AG04450 (cell line): ENCODE results near the gene CCM2. TPM values are rescaled to one million over a fixed set of nuclear protein-coding genes. Genes with fewer than 3 reads are reported as not detected.

ENCODE experiments used
- CTCF ChIA-PET: fragments of 300-600, 350-600 bp; formaldehyde crosslinking; extraction: SDS; loops from one replicate; lab custom pipeline; 2022; ENCODE audit warnings: antibody characterized with exemption, inconsistent platforms; lab: Charles Lee
- POLR2A ChIA-PET: fragments of 350-600 bp; formaldehyde crosslinking; extraction: SDS; loops from one replicate; lab custom pipeline; 2021; ENCODE audit warnings: antibody characterized with exemption, inconsistent platforms; lab: Yijun Ruan, JAX
- DNase-seq: peaks from one replicate; pipeline ENCODE4 v3.0.0-alpha.2; 2011; ENCODE audit warnings: low read depth, low spot score
- H3K27ac ChIP-seq: one replicate; pipeline ENCODE4 v1.5.1; 2012; ENCODE audit warnings: low read depth, low read length, control low read depth
- H3K27me3 ChIP-seq: one replicate; pipeline ENCODE4 v1.6.0; 2012; ENCODE audit warnings: low read length; ENCODE audit not compliant: control insufficient read depth, insufficient read depth
- H3K4me3 ChIP-seq: 2 replicates; pipeline ENCODE4 v1.5.1; 2011; ENCODE audit warnings: mild to moderate bottlenecking, low read depth, low read length, control low read depth
- H3K9me3 ChIP-seq: 2 replicates; pipeline ENCODE4 v1.5.1; 2012; ENCODE audit warnings: low read length; ENCODE audit not compliant: control insufficient read depth, insufficient read depth
- polyA plus RNA-seq: library from polyadenylated mRNA; depleted of rRNA; stranded (reverse); fragments of >200 nt; gene quantifications from 2 replicates; pipeline ENCODE4 v1.2.3, GENCODE V29; 2011
- TF ChIP-seq, protein P1 (sequence below): IDR thresholded peaks from 2 replicates; pipeline ENCODE4 v1.5.1; 2011; ENCODE audit warnings: low read depth, low read length, control low read depth, inconsistent platforms

The CCM2 gene
- polyA plus RNA-seq, 1 experiment: 24.7 TPM

- no peak overlapping the region for H3K27ac ChIP-seq
- TF ChIP-seq, protein P1, sequence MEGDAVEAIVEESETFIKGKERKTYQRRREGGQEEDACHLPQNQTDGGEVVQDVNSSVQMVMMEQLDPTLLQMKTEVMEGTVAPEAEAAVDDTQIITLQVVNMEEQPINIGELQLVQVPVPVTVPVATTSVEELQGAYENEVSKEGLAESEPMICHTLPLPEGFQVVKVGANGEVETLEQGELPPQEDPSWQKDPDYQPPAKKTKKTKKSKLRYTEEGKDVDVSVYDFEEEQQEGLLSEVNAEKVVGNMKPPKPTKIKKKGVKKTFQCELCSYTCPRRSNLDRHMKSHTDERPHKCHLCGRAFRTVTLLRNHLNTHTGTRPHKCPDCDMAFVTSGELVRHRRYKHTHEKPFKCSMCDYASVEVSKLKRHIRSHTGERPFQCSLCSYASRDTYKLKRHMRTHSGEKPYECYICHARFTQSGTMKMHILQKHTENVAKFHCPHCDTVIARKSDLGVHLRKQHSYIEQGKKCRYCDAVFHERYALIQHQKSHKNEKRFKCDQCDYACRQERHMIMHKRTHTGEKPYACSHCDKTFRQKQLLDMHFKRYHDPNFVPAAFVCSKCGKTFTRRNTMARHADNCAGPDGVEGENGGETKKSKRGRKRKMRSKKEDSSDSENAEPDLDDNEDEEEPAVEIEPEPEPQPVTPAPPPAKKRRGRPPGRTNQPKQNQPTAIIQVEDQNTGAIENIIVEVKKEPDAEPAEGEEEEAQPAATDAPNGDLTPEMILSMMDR: no peak
- peaks cover 3% of the 10 kb centered on the region for H3K27me3 ChIP-seq
- CTCF ChIA-PET: no interaction called here
- DNase-seq: no peak
- H3K4me3 ChIP-seq: no peak overlapping the region
- no peaks in the 10 kb centered on the region; the same call in 1 of the 2 replicates for H3K9me3 ChIP-seq
- POLR2A ChIA-PET: no interaction called here
These were observed 22.1 kb upstream of the CCM2 start for GRCh38 chr7:44977959-44978335.

DNA sequence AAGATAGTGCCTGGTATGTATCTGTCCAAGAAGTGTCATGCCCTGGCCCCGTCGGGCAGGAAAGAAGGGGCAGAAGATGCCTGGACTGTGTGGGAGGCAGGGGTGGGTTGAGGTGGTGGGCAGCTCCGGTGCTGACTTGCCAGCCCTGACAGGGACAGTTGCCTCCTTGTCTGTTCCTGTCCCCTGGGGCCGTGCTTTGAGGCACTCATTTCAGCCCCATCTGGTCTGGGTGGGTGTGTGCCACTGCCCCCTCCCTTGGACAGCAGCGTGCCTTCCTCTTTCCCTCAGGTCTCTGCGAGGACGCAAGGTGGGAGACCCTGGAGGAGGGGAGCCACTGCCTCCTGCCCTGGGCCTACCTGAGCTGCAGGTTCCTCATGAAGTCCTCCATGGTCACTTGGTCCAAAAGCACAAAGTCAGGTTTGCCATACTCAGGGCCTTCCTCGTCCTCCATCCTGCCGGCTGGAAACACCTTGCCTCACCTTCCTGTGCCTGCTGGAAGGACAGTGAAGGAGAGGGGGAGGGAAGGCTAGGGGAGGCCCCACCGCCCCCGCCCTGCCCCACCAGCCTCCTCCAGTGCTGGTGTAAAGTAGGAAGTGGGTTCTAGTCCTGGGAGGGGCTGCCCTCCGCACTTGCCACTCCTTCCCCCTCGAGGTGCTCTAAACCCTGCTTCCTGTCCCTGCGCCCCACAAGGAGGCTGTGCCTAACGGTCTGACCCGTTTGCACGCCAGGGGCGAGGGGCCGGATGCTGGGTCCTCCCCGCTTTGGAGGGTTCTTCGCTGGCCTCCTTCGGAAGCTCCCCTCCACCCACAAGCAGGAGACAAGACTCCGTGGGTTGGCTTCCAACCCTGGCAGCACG, 21.3 kb upstream of the CCM2 start, which contains the start of gene MYO1G:
TSS of gene MYO1G (minus strand) at position 505 of the 856 bp plus-strand sequence. CDS start at position 451, 54 bp downstream.
- TF ChIP-seq, protein P1: no peak
- CTCF ChIA-PET: no interaction called here
- Histone ChIP-seq H3K9me3 (no peaks in the 10 kb centered on the region; the same call in 1 of the 2 replicates), H3K27me3 (no peaks in the 10 kb centered on the region), H3K27ac (peak within 1 kb of the TSS; percentile 11), H3K4me3 (no peak within 1 kb of the TSS)
- POLR2A ChIA-PET: no interaction called here
- no peak for DNase-seq

GRCh38 chr7:44979481-44980392, 20.3 kb upstream of the CCM2 start:
- CTCF ChIA-PET: no interaction called here
- POLR2A ChIA-PET: interaction anchor here (0.5 kb wide), 1 partner anchor 12 kb away, joined by 3 read pairs; no protein-coding TSS in a partner anchor
- Histone ChIP-seq H3K4me3 (no peak overlapping the region), H3K27me3 (no peaks in the 10 kb centered on the region), H3K27ac (peak overlapping the region; percentile 84), H3K9me3 (no peaks in the 10 kb centered on the region; the same call in 1 of the 2 replicates)
- TF ChIP-seq, protein P1: no peak
- DNase-seq: no peak

DNA sequence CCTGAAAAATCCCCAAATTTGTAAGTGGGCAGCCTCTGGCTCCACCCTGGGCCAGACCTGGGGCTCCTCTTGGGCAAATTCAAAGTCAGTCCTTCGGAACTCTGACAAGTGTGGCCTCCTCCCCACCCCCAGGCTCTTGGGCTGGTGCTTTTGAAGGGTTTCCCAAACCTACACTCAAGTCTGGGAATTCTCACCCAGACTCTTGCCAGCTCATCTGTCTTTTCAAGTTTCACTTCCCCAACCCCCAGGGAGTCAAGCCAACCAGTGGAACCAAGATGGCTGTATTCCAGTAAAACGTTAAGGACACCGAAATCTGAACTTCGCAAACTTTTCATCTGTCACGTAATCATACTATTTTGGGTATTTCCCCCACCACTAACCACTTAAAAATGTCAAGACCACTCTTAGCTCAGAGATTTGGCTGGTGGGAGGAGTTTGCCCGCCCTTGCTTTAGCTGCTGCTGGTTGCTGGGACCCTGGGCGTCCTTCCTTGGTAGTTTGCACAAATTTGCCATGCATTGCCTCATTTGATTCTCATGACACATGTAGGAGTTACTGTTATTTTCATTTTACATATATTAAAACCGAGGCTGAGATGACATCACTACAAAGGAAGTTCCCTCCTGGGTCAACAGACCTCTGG, 19.5 kb upstream of the CCM2 start:
- no peak for DNase-seq
- Histone ChIP-seq H3K27me3 (no peaks in the 10 kb centered on the region), H3K9me3 (no peaks in the 10 kb centered on the region; the same call in 1 of the 2 replicates), H3K4me3 (no peak overlapping the region), H3K27ac (peak overlapping the region; percentile 84)
- ChIA-PET POLR2A (interaction anchor here (0.5 kb wide), 1 partner anchor 11 kb away, joined by 3 read pairs; no protein-coding TSS in a partner anchor), CTCF (no interaction called here)
- TF ChIP-seq, protein P1: no peak
